ENCODE results near the gene CASTOR2. TPM values are rescaled to one million over a fixed set of nuclear protein-coding genes. Genes with fewer than 3 reads are reported as not detected.

CASTOR2 gene
- total RNA-seq, 6 experiments from 2014 or later = 2.1 to 10.2 (median 2.8) TPM

- TF ChIP-seq POLR2A (IDR thresholded peaks at IDR 0.05) (no peak), CTCF (IDR thresholded peaks at IDR 0.05) (no peak)
- Histone ChIP-seq H3K27ac (no peak overlapping the region), H3K27me3 (no peaks in the 10 kb centered on the region), H3K4me1 (no peaks in the 10 kb centered on the region), H3K36me3 (peaks cover 0 to 87% (median 33%) of the 10 kb centered on the region in 4 donors), H3K9me3 (no peaks in the 10 kb centered on the region), H3K4me3 (no peak overlapping the region)
- 79% methylated on average over 13 of the region's 14 CpGs for WGBS (ENCODE audit: insufficient coverage, low coverage, low lambda C conversion rate, missing lambda C conversion rate)
- no peak for DNase-seq
- intact Hi-C loops (cut with DNase I) = loop anchor here in 1 of 2 donors (10.0 kb wide), 1 partner anchor 61 kb away; no protein-coding TSS in a partner anchor
- ATAC-seq = no peak
Observed at GRCh38 chr7:75055830-75056772, 91.6 kb downstream of the CASTOR2 start.

GRCh38 chr7:75058406-75058805 lies 93.9 kb downstream of the CASTOR2 start:
- intact Hi-C loops (cut with DNase I) = loop anchor here in 1 of 2 donors (10.0 kb wide), 1 partner anchor 64 kb away; no protein-coding TSS in a partner anchor
- no peaks in the 10 kb centered on the region for H3K27me3 ChIP-seq
- H3K36me3 ChIP-seq = peaks cover 0 to 95% (median 34%) of the 10 kb centered on the region in 4 donors
- no peaks in the 10 kb centered on the region for H3K4me1 ChIP-seq
- DNase-seq (no peak), ATAC-seq (no peak)
- no peak overlapping the region for H3K27ac ChIP-seq
- TF ChIP-seq POLR2A (IDR thresholded peaks at IDR 0.05) (no peak), CTCF (IDR thresholded peaks at IDR 0.05) (no peak)
- no peaks in the 10 kb centered on the region for H3K9me3 ChIP-seq
- 87% methylated on average over 9 of the region's 15 CpGs for WGBS (ENCODE audit: insufficient coverage, low coverage, low lambda C conversion rate, missing lambda C conversion rate)
- H3K4me3 ChIP-seq = no peak overlapping the region

- no peak for ATAC-seq
- intact Hi-C loops (cut with DNase I) = no loop called here
- Histone ChIP-seq H3K9me3 (no peaks in the 10 kb centered on the region), H3K27me3 (no peaks in the 10 kb centered on the region), H3K4me3 (no peak overlapping the region), H3K27ac (no peak overlapping the region), H3K4me1 (no peaks in the 10 kb centered on the region), H3K36me3 (peaks cover 0 to 86% (median 28%) of the 10 kb centered on the region in 4 donors)
- WGBS (ENCODE audit: insufficient coverage, low coverage, low lambda C conversion rate, missing lambda C conversion rate) = 75% methylated on average over 8 of the region's 8 CpGs
- DNase-seq = peak in 1 of 3 donors; percentile 24
- no peak for TF ChIP-seq POLR2A (IDR thresholded peaks at IDR 0.05)
- TF ChIP-seq CTCF (IDR thresholded peaks at IDR 0.05) = no peak
Observed at GRCh38 chr7:75064291-75064690, 99.8 kb downstream of the CASTOR2 start.

GRCh38 chr7:75064801-75065200 lies 100.3 kb downstream of the CASTOR2 start:
- no peak overlapping the region for H3K4me3 ChIP-seq
- TF ChIP-seq CTCF (IDR thresholded peaks at IDR 0.05) (no peak), POLR2A (IDR thresholded peaks at IDR 0.05) (no peak)
- no peaks in the 10 kb centered on the region for H3K4me1 ChIP-seq
- H3K36me3 ChIP-seq = peaks cover 0 to 85% (median 31%) of the 10 kb centered on the region in 4 donors
- no peaks in the 10 kb centered on the region for H3K27me3 ChIP-seq
- WGBS (ENCODE audit: insufficient coverage, low coverage, low lambda C conversion rate, missing lambda C conversion rate) = 96% methylated on average over 7 of the region's 8 CpGs
- no peak overlapping the region for H3K27ac ChIP-seq
- ATAC-seq (no peak), DNase-seq (no peak)
- intact Hi-C loops (cut with DNase I) = no loop called here
- H3K9me3 ChIP-seq = no peaks in the 10 kb centered on the region

Data from right lobe of liver (tissue), 6 donors.